Raji (cell line): Measurements from ENCODE around the gene CES5A.

ENCODE experiments used
- POLR2A ChIP-seq: IDR thresholded peaks from 2 replicates; pipeline ENCODE4 v1.6.1; 2011; ENCODE audit warnings: low read depth, low read length, control low read depth; ENCODE audit not compliant: insufficient read depth

The CES5A gene

GRCh38 chr16:55900616-55901393 is 25.6 kb upstream of the CES5A start:
- TF ChIP-seq POLR2A: no peak

DNA sequence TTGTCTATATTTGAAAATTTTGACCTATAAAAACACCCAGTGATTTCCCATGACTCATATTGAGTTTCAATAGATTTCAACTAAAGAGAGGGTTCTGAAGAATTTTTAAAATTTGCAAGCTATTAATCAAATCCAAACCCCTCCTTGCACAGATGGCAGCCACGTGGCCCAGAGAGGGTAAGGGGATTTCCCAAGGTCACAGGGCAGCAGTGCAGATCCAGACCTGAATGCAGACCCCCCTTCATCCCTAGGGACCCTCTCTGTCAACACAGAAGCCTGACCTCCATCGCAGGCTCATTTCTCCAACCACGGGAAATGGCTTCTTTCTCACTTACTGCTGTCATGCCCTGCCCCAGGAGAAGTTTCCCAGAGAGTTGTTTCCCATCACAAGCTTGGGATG is 24.7 kb upstream of the CES5A start:
- no peak for TF ChIP-seq POLR2A

GRCh38 chr16:55898592-55898991 is 23.4 kb upstream of the CES5A start:
- TF ChIP-seq POLR2A: no peak

DNA sequence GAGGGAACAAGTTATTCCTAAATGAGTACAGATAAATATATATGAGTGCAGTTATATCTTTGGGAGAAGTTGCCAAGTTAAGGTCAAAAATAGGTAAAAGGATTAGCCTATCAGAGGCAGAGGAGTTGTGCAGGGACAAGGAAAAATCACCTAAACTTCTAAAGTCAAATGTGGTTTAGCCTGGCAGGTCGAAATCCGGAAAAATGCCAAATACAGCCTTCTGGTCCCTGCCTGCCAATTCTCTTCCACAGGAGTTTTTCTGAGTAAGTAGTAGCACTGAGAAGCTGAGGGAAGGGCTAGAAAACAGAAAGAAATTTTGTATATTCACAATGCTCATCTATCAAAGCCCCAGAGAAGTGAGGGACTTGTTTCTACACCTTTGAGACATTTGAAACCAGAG is 17.6 kb upstream of the CES5A start:
- TF ChIP-seq POLR2A: no peak

DNA sequence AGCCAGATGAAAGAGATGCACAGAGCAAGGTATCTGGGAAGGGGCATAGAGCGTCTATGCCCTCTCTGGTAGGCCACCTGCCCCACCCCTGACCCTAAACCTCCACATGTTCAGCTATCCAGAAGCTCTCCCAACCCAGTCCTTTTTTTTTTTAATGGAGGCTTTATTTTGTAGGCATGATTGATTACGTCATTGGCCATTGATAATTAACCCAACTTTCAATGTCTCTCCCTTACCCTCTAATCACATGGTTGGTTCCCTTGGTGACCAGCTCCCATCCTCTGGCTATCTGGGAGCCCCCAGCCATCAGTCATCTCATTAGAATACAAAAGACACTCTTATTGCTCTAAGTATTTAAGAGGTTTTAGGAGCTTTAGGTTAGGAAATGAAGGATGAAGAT is 14.3 kb upstream of the CES5A start:
- TF ChIP-seq POLR2A: no peak

DNA sequence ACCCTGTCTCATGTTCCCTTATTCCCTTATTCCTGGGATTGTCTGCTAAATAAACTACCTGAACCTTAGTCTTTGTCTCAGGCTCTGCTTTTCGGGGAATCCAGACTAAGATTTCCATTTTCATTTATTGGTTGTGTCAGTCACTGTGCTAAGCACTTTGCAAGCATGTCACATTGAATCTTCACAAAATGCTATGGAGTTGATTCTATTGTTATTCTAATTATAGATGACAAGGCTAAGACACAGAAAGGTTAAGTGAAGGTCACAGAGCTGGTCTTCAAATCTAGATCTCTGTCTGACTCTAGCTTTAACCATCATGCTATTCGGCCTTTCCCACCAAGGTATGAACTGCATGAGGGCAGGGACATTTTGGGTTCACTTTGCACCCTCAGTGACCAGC is 13.4 kb upstream of the CES5A start:
- TF ChIP-seq POLR2A: no peak

GRCh38 chr16:55876854-55877253 is 1.7 kb upstream of the CES5A start:
- no peak for TF ChIP-seq POLR2A

GRCh38 chr16:55873122-55873521 is 2.1 kb downstream of the CES5A start:
- TF ChIP-seq POLR2A: no peak

DNA sequence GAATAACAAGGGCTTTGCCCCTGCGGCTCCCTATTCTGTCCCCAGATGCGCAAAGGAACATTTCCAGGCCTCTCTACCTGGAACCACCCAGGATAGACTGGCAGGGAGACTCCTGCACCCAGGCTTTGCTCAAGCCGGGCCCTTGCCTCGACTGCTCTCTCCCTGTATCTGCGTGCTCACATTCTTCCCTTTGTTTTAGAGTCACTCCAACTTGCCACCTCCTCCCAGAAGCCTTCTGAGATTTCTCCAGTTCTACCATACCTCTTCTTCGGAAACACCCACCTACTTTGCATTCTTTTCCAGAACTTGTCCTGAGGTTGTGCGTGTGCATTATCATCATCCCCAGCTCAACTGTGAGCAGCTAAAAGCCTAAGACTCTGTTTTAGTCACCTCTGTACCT is 3.0 kb downstream of the CES5A start:
- TF ChIP-seq POLR2A: no peak

GRCh38 chr16:55871411-55872038 is 3.6 kb downstream of the CES5A start:
- no peak for TF ChIP-seq POLR2A

- TF ChIP-seq POLR2A: no peak
These were observed 6.2 kb downstream of the CES5A start for GRCh38 chr16:55868980-55869379.

- TF ChIP-seq POLR2A: no peak
These were observed 7.0 kb downstream of the CES5A start for GRCh38 chr16:55868137-55868536.

- TF ChIP-seq POLR2A: no peak
These were observed 13.9 kb downstream of the CES5A start for GRCh38 chr16:55861288-55861687.

- TF ChIP-seq POLR2A: no peak
These were observed 18.2 kb downstream of the CES5A start for GRCh38 chr16:55856950-55857349.

GRCh38 chr16:55853114-55853513 is 22.1 kb downstream of the CES5A start:
- TF ChIP-seq POLR2A: no peak

- no peak for TF ChIP-seq POLR2A
These were observed 25.6 kb downstream of the CES5A start for GRCh38 chr16:55849536-55849935.
